ENCODE measurements around the gene SOCS4.

DNA sequence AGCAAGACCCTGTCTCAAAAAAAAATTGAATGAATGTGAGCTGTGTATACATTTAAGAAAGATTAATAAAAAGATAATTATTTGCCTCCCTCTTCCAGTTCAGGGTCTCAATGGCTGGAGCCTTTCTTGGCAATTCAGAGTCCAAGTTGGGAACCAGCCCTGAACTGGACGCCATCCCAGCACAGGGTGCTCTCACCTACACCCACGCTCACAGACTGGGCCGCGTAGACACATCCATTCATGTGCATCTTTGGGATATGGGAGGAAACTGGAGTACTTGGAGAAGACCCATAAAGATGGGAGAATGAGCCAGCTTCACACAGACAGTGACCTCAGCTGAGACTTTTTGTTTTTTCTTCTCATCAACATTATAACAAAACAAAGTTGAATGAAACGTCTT lies 30.9 kb downstream of the SOCS4 start:
- TF ChIP-seq CEBPB (IDR thresholded peaks at IDR 0.05) (no peak), EGR1 (IDR thresholded peaks at IDR 0.05) (no peak), RAD21 (IDR thresholded peaks at IDR 0.05; ENCODE audit: low read depth) (no peak), NFIC (IDR thresholded peaks at IDR 0.05) (no peak), YY1 (IDR thresholded peaks at IDR 0.05; ENCODE audit: low read depth) (no peak), TAF1 (IDR thresholded peaks at IDR 0.05; ENCODE audit: low read depth) (no peak), MAX (IDR thresholded peaks at IDR 0.05) (no peak), EP300 (IDR thresholded peaks at IDR 0.05; ENCODE audit: borderline replicate concordance) (no peak), FOXM1 (IDR thresholded peaks at IDR 0.05; ENCODE audit: borderline replicate concordance, low read depth) (no peak), REST (IDR thresholded peaks at IDR 0.05; ENCODE audit: low read depth) (no peak), USF1 (IDR thresholded peaks at IDR 0.05) (no peak), TCF12 (IDR thresholded peaks at IDR 0.05; ENCODE audit: low read depth) (no peak), ZBTB7A (IDR thresholded peaks at IDR 0.05; ENCODE audit: low read depth) (no peak), TEAD4 (IDR thresholded peaks at IDR 0.05) (no peak)

Measured in Ishikawa (cell line).